Neutrophil (primary cell): ENCODE measurements around the gene ARMC3.

ENCODE experiments used
- H3K27ac ChIP-seq: fragments of 200-600 bp; sonication (generic); 2 replicates; pipeline ENCODE4 v1.5.1; 2016; ENCODE audit warnings: mild to moderate bottlenecking, moderate library complexity
- H3K27me3 ChIP-seq: fragments of 200-600 bp; sonication (generic); 2 replicates; pipeline ENCODE4 v1.6.0; 2016; ENCODE audit warnings: mild to moderate bottlenecking
- H3K36me3 ChIP-seq: fragments of 200-600 bp; sonication (generic); 2 replicates; pipeline ENCODE4 v1.5.1; 2017
- H3K4me1 ChIP-seq, 2 experiments: fragments of 200-600 bp in 1 of 2; sonication (generic) in 1 of 2; 1 replicate in 1 of 2; 2 replicates in 1 of 2; pipeline versions ENCODE4 v1.5.1 to v1.6.1; 2013 to 2016; ENCODE audit warnings: low read depth in 1 of 2, low read length in 1 of 2, mild to moderate bottlenecking in 1 of 2, moderate library complexity in 1 of 2; ENCODE audit not compliant: control insufficient read depth in 1 of 2, insufficient read depth in 1 of 2
- H3K4me3 ChIP-seq, 2 experiments: fragments of 200-600 bp in 1 of 2; sonication (generic) in 1 of 2; 1 replicate in 1 of 2; 2 replicates in 1 of 2; pipeline ENCODE4 v1.5.1; 2013 to 2016; ENCODE audit warnings: low read depth in 1 of 2, low read length in 1 of 2, mild to moderate bottlenecking in 1 of 2, moderate library complexity in 1 of 2
- H3K9me3 ChIP-seq: fragments of 200-600 bp; sonication (generic); 2 replicates; pipeline ENCODE4 v1.5.1; 2016
- CTCF ChIP-seq: fragments of 200-600 bp; sonication (generic); IDR thresholded peaks from 2 replicates; pipeline ENCODE4 v1.5.1; 2016; ENCODE audit warnings: antibody characterized with exemption

ARMC3 gene

GRCh38 chr10:23037561-23037960 is 109.7 kb downstream of the ARMC3 start:
- TF ChIP-seq CTCF = no peak
- H3K4me1 ChIP-seq = no peaks in the 10 kb centered on the region
- H3K4me3 ChIP-seq = no peak overlapping the region
- H3K9me3 ChIP-seq = no peaks in the 10 kb centered on the region
- H3K27ac ChIP-seq = no peak overlapping the region
- H3K36me3 ChIP-seq = no peaks in the 10 kb centered on the region
- peaks cover 14% of the 10 kb centered on the region for H3K27me3 ChIP-seq

GRCh38 chr10:23038172-23038571 is 110.3 kb downstream of the ARMC3 start:
- Histone ChIP-seq H3K36me3 (no peaks in the 10 kb centered on the region), H3K27me3 (peaks cover 10% of the 10 kb centered on the region), H3K9me3 (no peaks in the 10 kb centered on the region), H3K4me1 (no peaks in the 10 kb centered on the region), H3K4me3 (no peak overlapping the region), H3K27ac (no peak overlapping the region)
- TF ChIP-seq CTCF = no peak

GRCh38 chr10:23040002-23040401 is 112.1 kb downstream of the ARMC3 start:
- no peak overlapping the region for H3K4me3 ChIP-seq
- no peak for TF ChIP-seq CTCF
- peaks cover 10% of the 10 kb centered on the region for H3K27me3 ChIP-seq
- H3K27ac ChIP-seq = no peak overlapping the region
- H3K4me1 ChIP-seq = no peaks in the 10 kb centered on the region
- H3K9me3 ChIP-seq = no peaks in the 10 kb centered on the region
- no peaks in the 10 kb centered on the region for H3K36me3 ChIP-seq

GRCh38 chr10:23046027-23046426 is 118.2 kb downstream of the ARMC3 start:
- no peak overlapping the region for H3K4me3 ChIP-seq
- no peak for TF ChIP-seq CTCF
- H3K27me3 ChIP-seq = no peaks in the 10 kb centered on the region
- no peaks in the 10 kb centered on the region for H3K36me3 ChIP-seq
- H3K9me3 ChIP-seq = no peaks in the 10 kb centered on the region
- H3K4me1 ChIP-seq = no peaks in the 10 kb centered on the region
- H3K27ac ChIP-seq = no peak overlapping the region

- Histone ChIP-seq H3K27ac (no peak overlapping the region), H3K27me3 (no peaks in the 10 kb centered on the region), H3K4me1 (no peaks in the 10 kb centered on the region), H3K36me3 (no peaks in the 10 kb centered on the region), H3K4me3 (no peak overlapping the region), H3K9me3 (no peaks in the 10 kb centered on the region)
- TF ChIP-seq CTCF = no peak
These were observed 119.6 kb downstream of the ARMC3 start for GRCh38 chr10:23047201-23048050.
